Ishikawa (cell line): Measurements from ENCODE around the gene ARGFX.

Experiments used
- CEBPB ChIP-seq: IDR thresholded peaks from 2 replicates; pipeline ENCODE4 v1.6.1; 2012
- CREB1 ChIP-seq: IDR thresholded peaks from 2 replicates; pipeline ENCODE4 v1.6.1; 2012; ENCODE audit warnings: low read depth
- EGR1 ChIP-seq: IDR thresholded peaks from 2 replicates; pipeline ENCODE4 v1.6.1; 2012
- EP300 ChIP-seq: IDR thresholded peaks from 2 replicates; pipeline ENCODE4 v1.6.1; 2012; ENCODE audit warnings: borderline replicate concordance
- FOXM1 ChIP-seq: IDR thresholded peaks from 2 replicates; pipeline ENCODE4 v1.6.1; 2012; ENCODE audit warnings: low read depth, borderline replicate concordance
- NFIC ChIP-seq: IDR thresholded peaks from 2 replicates; pipeline ENCODE4 v1.6.1; 2012
- RAD21 ChIP-seq: IDR thresholded peaks from 2 replicates; pipeline ENCODE4 v1.6.1; 2012; ENCODE audit warnings: low read depth
- TAF1 ChIP-seq: IDR thresholded peaks from 2 replicates; pipeline ENCODE4 v1.6.1; 2012; ENCODE audit warnings: low read depth, mild to moderate bottlenecking
- TCF12 ChIP-seq: IDR thresholded peaks from 2 replicates; pipeline ENCODE4 v1.6.1; 2012; ENCODE audit warnings: low read depth
- TEAD4 ChIP-seq: IDR thresholded peaks from 2 replicates; pipeline ENCODE4 v1.6.1; 2012
- YY1 ChIP-seq: IDR thresholded peaks from 2 replicates; pipeline ENCODE4 v1.6.1; 2012; ENCODE audit warnings: low read depth
- ZBTB7A ChIP-seq: IDR thresholded peaks from 2 replicates; pipeline ENCODE4 v1.6.1; 2012; ENCODE audit warnings: low read depth
- TF ChIP-seq, protein P1 (sequence below): IDR thresholded peaks from 2 replicates; pipeline ENCODE4 v1.6.1; 2012; ENCODE audit warnings: low read depth, mild to moderate bottlenecking
- TF ChIP-seq, protein P2 (sequence below): IDR thresholded peaks from 2 replicates; pipeline ENCODE4 v1.6.1; 2012
- TF ChIP-seq, protein P3 (sequence below): IDR thresholded peaks from 2 replicates; pipeline ENCODE4 v1.6.1; 2012

Gene ARGFX

DNA sequence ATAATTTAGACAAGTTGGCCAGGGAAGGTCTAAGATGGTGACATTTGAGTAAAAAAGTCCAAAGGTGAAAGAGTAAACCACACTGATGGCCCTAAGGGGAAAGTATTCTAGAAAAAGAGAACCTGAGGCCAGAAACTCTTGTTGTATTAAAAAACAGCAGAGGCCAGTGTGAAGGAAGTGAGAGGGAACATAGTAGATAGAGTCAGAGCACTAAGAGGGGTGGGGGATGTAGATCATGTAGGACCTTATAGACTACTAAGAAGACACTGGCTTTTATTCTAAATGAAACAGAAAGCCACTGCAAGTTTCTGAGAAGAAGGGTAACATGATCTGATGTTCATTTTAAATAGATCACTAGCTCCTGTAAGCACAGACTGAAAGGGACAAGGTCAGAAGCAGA is 36.5 kb upstream of the ARGFX start:
- TF ChIP-seq CREB1, result no peak
- TF ChIP-seq TEAD4, result no peak
- TF ChIP-seq, protein P1, sequence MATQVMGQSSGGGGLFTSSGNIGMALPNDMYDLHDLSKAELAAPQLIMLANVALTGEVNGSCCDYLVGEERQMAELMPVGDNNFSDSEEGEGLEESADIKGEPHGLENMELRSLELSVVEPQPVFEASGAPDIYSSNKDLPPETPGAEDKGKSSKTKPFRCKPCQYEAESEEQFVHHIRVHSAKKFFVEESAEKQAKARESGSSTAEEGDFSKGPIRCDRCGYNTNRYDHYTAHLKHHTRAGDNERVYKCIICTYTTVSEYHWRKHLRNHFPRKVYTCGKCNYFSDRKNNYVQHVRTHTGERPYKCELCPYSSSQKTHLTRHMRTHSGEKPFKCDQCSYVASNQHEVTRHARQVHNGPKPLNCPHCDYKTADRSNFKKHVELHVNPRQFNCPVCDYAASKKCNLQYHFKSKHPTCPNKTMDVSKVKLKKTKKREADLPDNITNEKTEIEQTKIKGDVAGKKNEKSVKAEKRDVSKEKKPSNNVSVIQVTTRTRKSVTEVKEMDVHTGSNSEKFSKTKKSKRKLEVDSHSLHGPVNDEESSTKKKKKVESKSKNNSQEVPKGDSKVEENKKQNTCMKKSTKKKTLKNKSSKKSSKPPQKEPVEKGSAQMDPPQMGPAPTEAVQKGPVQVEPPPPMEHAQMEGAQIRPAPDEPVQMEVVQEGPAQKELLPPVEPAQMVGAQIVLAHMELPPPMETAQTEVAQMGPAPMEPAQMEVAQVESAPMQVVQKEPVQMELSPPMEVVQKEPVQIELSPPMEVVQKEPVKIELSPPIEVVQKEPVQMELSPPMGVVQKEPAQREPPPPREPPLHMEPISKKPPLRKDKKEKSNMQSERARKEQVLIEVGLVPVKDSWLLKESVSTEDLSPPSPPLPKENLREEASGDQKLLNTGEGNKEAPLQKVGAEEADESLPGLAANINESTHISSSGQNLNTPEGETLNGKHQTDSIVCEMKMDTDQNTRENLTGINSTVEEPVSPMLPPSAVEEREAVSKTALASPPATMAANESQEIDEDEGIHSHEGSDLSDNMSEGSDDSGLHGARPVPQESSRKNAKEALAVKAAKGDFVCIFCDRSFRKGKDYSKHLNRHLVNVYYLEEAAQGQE, result no peak
- TF ChIP-seq NFIC, result no peak
- TF ChIP-seq EGR1, result no peak
- no peak for TF ChIP-seq CEBPB
- TF ChIP-seq RAD21, result no peak

DNA sequence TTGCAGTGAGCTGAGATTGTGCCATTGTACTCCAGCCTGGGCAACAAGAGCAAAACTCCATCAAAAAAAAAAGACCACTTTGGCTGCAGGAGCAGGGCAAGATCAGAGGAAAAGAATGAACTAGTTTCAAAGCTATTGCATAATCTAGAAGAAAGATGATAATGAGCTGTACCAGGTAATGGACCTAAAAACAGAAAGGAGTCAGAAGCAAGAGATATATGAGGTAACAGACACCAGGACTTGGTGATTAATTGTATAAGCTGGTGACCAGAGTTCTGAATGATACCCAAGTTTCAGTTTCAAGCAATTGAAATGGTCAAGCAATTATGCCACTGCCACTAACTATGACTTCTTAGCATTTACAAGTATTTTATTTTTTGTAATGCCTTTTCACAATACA is 24.8 kb upstream of the ARGFX start:
- TF ChIP-seq TAF1 (no peak), NFIC (no peak)

DNA sequence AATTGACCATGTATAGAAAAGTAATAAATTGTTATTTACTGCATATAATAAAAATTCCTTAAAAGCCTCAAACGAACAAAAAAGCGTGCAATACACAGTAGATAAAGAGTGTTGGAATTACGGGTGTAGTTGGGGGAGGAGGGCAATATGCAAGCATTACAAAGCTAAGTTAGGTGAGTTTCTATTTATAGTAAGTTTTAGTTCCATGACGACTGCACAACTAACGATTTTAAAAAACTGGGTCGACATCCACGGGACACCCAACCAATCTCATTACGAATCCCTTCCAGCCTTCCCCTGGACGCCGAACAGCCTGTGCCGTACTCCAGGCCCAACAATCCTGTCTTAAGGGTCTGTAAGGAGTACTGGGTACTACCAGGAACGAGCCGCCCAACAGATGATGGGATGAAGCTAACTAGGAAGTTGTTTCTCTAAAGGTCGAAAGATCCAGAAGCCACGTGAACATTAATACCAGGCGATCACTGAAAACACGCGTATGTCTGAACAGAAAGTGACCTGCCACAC is 22.6 kb upstream of the ARGFX start:
- TF ChIP-seq RAD21, result no peak
- TF ChIP-seq FOXM1, result no peak
- TF ChIP-seq NFIC, result no peak

DNA sequence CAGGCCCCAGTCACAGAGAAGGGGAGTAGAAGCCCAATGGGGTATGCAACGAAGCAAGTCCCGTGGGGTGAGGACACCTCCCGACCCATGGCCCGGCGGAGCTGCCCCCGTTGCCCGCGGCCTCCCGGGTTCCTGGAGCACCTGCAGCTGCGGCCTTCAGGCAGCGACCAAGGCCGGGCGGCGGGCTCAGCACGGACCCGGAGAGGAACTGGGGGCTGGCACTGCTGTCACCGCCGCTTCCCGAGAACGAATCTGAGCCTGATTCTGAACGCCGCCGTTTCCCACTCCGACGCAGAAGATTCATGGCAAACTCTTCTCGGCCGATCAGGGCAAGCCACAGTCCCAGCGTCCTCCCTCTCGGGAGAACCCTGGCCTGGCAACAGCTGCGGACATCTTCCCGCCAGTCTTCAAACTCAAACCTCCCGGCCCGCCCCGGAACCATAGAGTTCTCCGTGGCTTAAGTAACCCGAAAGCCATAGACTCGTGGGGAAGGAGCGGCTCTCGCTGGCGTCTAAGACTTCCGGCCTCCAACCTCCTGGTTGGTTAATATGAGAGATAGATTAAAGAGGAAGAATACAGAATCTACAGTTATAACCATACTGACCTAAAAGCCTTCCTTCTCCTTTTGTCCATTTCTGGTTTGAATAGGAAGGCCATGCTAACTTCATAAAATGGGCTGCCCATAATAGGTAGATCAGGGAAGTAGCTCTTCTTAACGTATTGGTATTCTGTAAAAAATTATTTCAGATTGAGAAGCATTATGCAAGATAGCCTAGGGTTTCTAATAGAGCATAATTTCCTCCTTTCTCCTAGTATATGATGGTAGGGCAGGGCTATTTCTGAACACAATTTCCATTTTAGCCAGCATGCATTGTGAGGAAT is 21.9 kb upstream of the ARGFX start, which contains the start of gene POLQ:
TSS of gene POLQ (minus strand) at position 415 of the 882 bp plus-strand sequence. CDS start at position 304, 111 bp downstream.
- TF ChIP-seq, protein P2, sequence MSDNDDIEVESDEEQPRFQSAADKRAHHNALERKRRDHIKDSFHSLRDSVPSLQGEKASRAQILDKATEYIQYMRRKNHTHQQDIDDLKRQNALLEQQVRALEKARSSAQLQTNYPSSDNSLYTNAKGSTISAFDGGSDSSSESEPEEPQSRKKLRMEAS, result peak; percentile 56
- TF ChIP-seq EGR1 (no peak), TCF12 (peak; percentile 59; the same call in 1 of the 2 replicates), RAD21 (no peak), TAF1 (peak; percentile 91), FOXM1 (peak; percentile 42; the same call in 1 of the 2 replicates), YY1 (peak; percentile 76), NFIC (0 out of 2 replicates have a peak, but pooled peaks have one; percentile 7)

DNA sequence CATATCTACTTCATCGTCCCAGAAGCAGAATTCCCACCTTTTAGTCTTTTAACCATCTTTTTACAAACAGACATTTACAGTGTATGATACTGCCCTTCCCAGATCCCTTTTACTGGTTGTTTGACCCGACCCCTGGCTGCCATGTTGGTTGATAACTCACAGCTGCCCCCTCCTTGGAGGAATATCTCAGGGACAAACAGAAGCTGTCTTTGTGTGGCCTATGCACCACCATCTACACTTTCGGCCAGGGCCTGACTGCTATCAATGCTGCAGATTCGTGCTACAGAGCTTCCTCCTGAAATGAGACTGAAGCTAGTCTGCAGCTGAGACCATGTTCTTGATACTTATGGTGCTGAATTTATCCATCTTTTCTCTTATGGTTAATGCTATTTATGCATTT is 15.4 kb upstream of the ARGFX start:
- TF ChIP-seq, protein P3, sequence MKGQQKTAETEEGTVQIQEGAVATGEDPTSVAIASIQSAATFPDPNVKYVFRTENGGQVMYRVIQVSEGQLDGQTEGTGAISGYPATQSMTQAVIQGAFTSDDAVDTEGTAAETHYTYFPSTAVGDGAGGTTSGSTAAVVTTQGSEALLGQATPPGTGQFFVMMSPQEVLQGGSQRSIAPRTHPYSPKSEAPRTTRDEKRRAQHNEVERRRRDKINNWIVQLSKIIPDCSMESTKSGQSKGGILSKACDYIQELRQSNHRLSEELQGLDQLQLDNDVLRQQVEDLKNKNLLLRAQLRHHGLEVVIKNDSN, result no peak
- TF ChIP-seq, protein P1, result no peak
- TF ChIP-seq CREB1, result no peak
- no peak for TF ChIP-seq CEBPB

DNA sequence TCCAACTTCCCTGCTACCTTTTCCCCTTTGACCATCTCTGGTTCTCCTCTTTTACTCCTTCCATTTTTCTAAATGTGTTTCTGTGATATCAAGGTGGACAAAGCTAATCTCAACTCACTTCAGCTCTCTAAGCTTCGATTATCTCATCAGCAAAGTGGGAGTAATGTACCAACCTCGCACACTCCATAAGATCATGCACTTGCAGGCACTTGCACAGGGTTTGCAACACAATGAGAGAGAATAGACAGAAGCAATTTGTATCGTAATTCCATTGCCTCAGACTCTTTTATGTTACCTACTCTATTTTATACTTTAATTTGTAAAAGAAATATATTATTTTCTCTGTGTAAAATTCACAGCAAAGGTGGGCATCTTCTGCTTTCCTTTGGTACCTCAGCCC is 15.0 kb upstream of the ARGFX start:
- TF ChIP-seq CEBPB (no peak), RAD21 (no peak), FOXM1 (no peak), TEAD4 (no peak), CREB1 (no peak), YY1 (no peak), EP300 (no peak), EGR1 (no peak), ZBTB7A (no peak), NFIC (no peak), TAF1 (no peak), TCF12 (no peak)
- TF ChIP-seq, protein P3, result no peak
- TF ChIP-seq, protein P1, result no peak
- TF ChIP-seq, protein P2, result no peak
